Right ventricle myocardium superior (tissue), 1 donor: ENCODE data around the gene UGT1A5. TPM values are rescaled to one million over a fixed set of nuclear protein-coding genes. Genes with fewer than 3 reads are reported as not detected.
"Not testable (repeated sequence)": the region's sequence is repeated elsewhere in the genome, so short reads cannot be mapped to it uniquely, and the experiment has no call there.

ENCODE experiments used
- ATAC-seq: fragments of 200-7000 bp; cut with Tn5 transposase; one replicate; pipeline ENCODE4 v1.9.1; 2020; ENCODE audit warnings: mild to moderate bottlenecking; ENCODE audit not compliant: poor library complexity
- DNase-seq: peaks from one replicate; pipeline ENCODE4 v3.0.0-alpha.2; 2020
- intact Hi-C: fragments of 100-400 bp; cut with DNase I; formaldehyde crosslinking; loops from one replicate; pipeline ENCODE4 v1.11.2; 2022
- total RNA-seq: library from RNA; stranded (reverse); fragmentation: NEBNext Ultra II Directional; extraction: Animal tissue kit (Norgen Biotek cat#: 25700); gene quantifications from one replicate; pipeline ENCODE4 v1.2.1, GENCODE V29; 2021
- donor health status: DM: no; HTN: yes; CAD: no; lungs with severe emphysema.

The UGT1A5 gene
- total RNA-seq, 1 donor from 2014 or later: not detected

- intact Hi-C loops: no loop called here
- no peak for DNase-seq
- ATAC-seq: no peak
Observed at GRCh38 chr2:233691443-233692433, 21.0 kb upstream of the UGT1A5 start.

GRCh38 chr2:233692648-233693047 lies 20.1 kb upstream of the UGT1A5 start, which contains the start of gene UGT1A6:
TSS of gene UGT1A6 (plus strand) at chr2:233692890. CDS start at chr2:233693005, 115 bp downstream.
- intact Hi-C loops: no loop called here
- DNase-seq: no peak
- ATAC-seq: no peak

- intact Hi-C loops: no loop called here
- ATAC-seq (no peak), DNase-seq (no peak)
Observed at GRCh38 chr2:233693963-233694362, 18.7 kb upstream of the UGT1A5 start.

GRCh38 chr2:233698740-233699139 lies 14.0 kb upstream of the UGT1A5 start:
- ATAC-seq (no peak), DNase-seq (no peak)
- intact Hi-C loops: no loop called here

GRCh38 chr2:233699424-233700027 lies 13.2 kb upstream of the UGT1A5 start:
- intact Hi-C loops: no loop called here
- no peak for DNase-seq
- ATAC-seq: no peak

- DNase-seq (no peak), ATAC-seq (no peak)
- intact Hi-C loops: no loop called here
Observed at GRCh38 chr2:233700028-233700635, 12.6 kb upstream of the UGT1A5 start.

- DNase-seq, intact Hi-C loops, ATAC-seq: not testable (repeated sequence)
Observed at GRCh38 chr2:233700842-233701241, 11.9 kb upstream of the UGT1A5 start.

GRCh38 chr2:233702238-233702637 lies 10.5 kb upstream of the UGT1A5 start:
- intact Hi-C loops: no loop called here
- ATAC-seq (no peak), DNase-seq (no peak)

- intact Hi-C loops: no loop called here
- no peak for ATAC-seq
- no peak for DNase-seq
Observed at GRCh38 chr2:233705911-233706506, 6.7 kb upstream of the UGT1A5 start.

GRCh38 chr2:233706720-233707119 lies 6.0 kb upstream of the UGT1A5 start:
- ATAC-seq (no peak), DNase-seq (no peak)
- intact Hi-C loops: no loop called here

GRCh38 chr2:233707940-233708644 lies 4.6 kb upstream of the UGT1A5 start:
- intact Hi-C loops: no loop called here
- no peak for ATAC-seq

GRCh38 chr2:233708942-233709341 lies 3.8 kb upstream of the UGT1A5 start:
- no peak for DNase-seq
- intact Hi-C loops: no loop called here

More at GRCh38 chr2:233707940-233708644, 4.6 kb upstream of the UGT1A5 start:
- no peak for DNase-seq

GRCh38 chr2:233711312-233712008 lies 1.2 kb upstream of the UGT1A5 start:
- intact Hi-C loops: no loop called here
- DNase-seq (peak; percentile 77), ATAC-seq (peak; percentile 79)

More at GRCh38 chr2:233708942-233709341, 3.8 kb upstream of the UGT1A5 start:
- no peak for ATAC-seq

- intact Hi-C loops: no loop called here
- DNase-seq: no peak
- ATAC-seq: no peak
Observed at GRCh38 chr2:233713262-233713615, 532 bp downstream of the UGT1A5 start.

GRCh38 chr2:233714121-233714520 lies 1.4 kb downstream of the UGT1A5 start:
- DNase-seq (no peak), ATAC-seq (no peak)
- intact Hi-C loops: no loop called here

GRCh38 chr2:233718552-233718951 lies 5.8 kb downstream of the UGT1A5 start, which contains the start of gene UGT1A4:
TSS of gene UGT1A4 (plus strand) at chr2:233718736. CDS start at chr2:233718821, 85 bp downstream.
- DNase-seq (no peak), ATAC-seq (no peak)
- intact Hi-C loops: no loop called here

GRCh38 chr2:233728723-233729301 lies 16.1 kb downstream of the UGT1A5 start, which contains the start of gene UGT1A3:
TSS of gene UGT1A3 (plus strand) at chr2:233729042. CDS start at chr2:233729127, 85 bp downstream.
- no peak for DNase-seq
- intact Hi-C loops: no loop called here
- no peak for ATAC-seq
